DOHH2 (cell line): Measurements from ENCODE around the gene CYP4F2.

Experiments
- H3F3A ChIP-seq: fragments of 200-600 bp; sonication (generic), shearing (Covaris generic); 2 replicates; pipeline ENCODE4 v1.6.0; 2016; ENCODE audit warnings: antibody characterized with exemption, mild to moderate bottlenecking; ENCODE audit not compliant: control insufficient read depth, insufficient read depth
- H3K27ac ChIP-seq: fragments of 200-600 bp; sonication (generic); 2 replicates; pipeline ENCODE4 v1.5.1; 2014; ENCODE audit warnings: low read depth, mild to moderate bottlenecking, low read length, moderate library complexity
- H3K27me3 ChIP-seq: fragments of 200-600 bp; sonication (generic); 2 replicates; pipeline ENCODE4 v1.6.1; 2014; ENCODE audit warnings: mild to moderate bottlenecking, low read length, mixed read lengths; ENCODE audit not compliant: control insufficient read depth
- H3K36me3 ChIP-seq: fragments of 200-600 bp; sonication (generic); 2 replicates; pipeline ENCODE4 v1.6.1; 2014; ENCODE audit warnings: mild to moderate bottlenecking, low read length, moderate library complexity, mixed read lengths; ENCODE audit not compliant: control insufficient read depth
- H3K4me1 ChIP-seq: fragments of 200-600 bp; sonication (generic); 2 replicates; pipeline ENCODE4 v1.6.1; 2014; ENCODE audit warnings: mild to moderate bottlenecking, low read length, mixed read lengths; ENCODE audit not compliant: control insufficient read depth
- H3K4me2 ChIP-seq: fragments of 200-600 bp; sonication (generic); 2 replicates; pipeline ENCODE4 v1.6.0; 2014; ENCODE audit warnings: mild to moderate bottlenecking, low read length, moderate library complexity
- H3K4me3 ChIP-seq: fragments of 200-600 bp; sonication (generic); 2 replicates; pipeline ENCODE4 v1.5.1; 2014; ENCODE audit warnings: mild to moderate bottlenecking, low read length, mixed read lengths
- H3K79me2 ChIP-seq: fragments of 200-600 bp; sonication (generic); 2 replicates; pipeline ENCODE4 v1.6.1; 2014; ENCODE audit warnings: mild to moderate bottlenecking, low read length, mixed read lengths; ENCODE audit not compliant: control insufficient read depth
- H3K9me2 ChIP-seq: fragments of 200-600 bp; sonication (generic); replicated peaks from 2 replicates; pipeline ENCODE4 v1.6.1; 2014; ENCODE audit warnings: mild to moderate bottlenecking, low read length, mixed read lengths; ENCODE audit not compliant: control insufficient read depth
- H3K9me3 ChIP-seq: fragments of 200-600 bp; sonication (generic); 2 replicates; pipeline ENCODE4 v1.6.1; 2014; ENCODE audit warnings: antibody characterized with exemption, low read length, mixed read lengths; ENCODE audit not compliant: control insufficient read depth, insufficient read depth
- H4K20me1 ChIP-seq: fragments of 200-600 bp; sonication (generic); 2 replicates; pipeline ENCODE4 v1.6.0; 2014; ENCODE audit warnings: low read depth, mild to moderate bottlenecking, antibody characterized with exemption, low read length, moderate library complexity; ENCODE audit not compliant: control insufficient read depth, insufficient read depth
- CTCF ChIP-seq: fragments of 200-600 bp; sonication (generic); IDR thresholded peaks from one replicate; pipeline ENCODE4 v1.5.1; 2014; ENCODE audit warnings: antibody characterized with exemption, mild to moderate bottlenecking, low read depth, low read length; ENCODE audit not compliant: poor library complexity, severe bottlenecking
- EZH2phosphoT487 ChIP-seq: fragments of 200-600 bp; sonication (generic); IDR thresholded peaks from 2 replicates; pipeline ENCODE4 v1.6.1; 2017; ENCODE audit warnings: borderline replicate concordance, mild to moderate bottlenecking, antibody characterized with exemption, low read length, moderate library complexity, mixed read lengths

The CYP4F2 gene

GRCh38 chr19:15928321-15928720 is 30.4 kb upstream of the CYP4F2 start:
- no peaks in the 10 kb centered on the region for H3K79me2 ChIP-seq
- H3K9me3 ChIP-seq, result no peaks in the 10 kb centered on the region
- TF ChIP-seq CTCF, result no peak
- no peak overlapping the region for H3K4me2 ChIP-seq
- no peaks in the 10 kb centered on the region for H4K20me1 ChIP-seq
- H3K27ac ChIP-seq, result no peak overlapping the region
- no peaks in the 10 kb centered on the region for H3K4me1 ChIP-seq
- no peak overlapping the region for H3K4me3 ChIP-seq
- H3K36me3 ChIP-seq, result no peaks in the 10 kb centered on the region
- H3F3A ChIP-seq, result no peaks in the 10 kb centered on the region
- H3K27me3 ChIP-seq, result 0 out of 2 replicates have a peak, but pooled peaks cover 2% of the 10 kb centered on the region
- no peaks in the 10 kb centered on the region for H3K9me2 ChIP-seq

GRCh38 chr19:15926484-15926883 is 28.6 kb upstream of the CYP4F2 start:
- no peaks in the 10 kb centered on the region for H4K20me1 ChIP-seq
- no peak overlapping the region for H3K4me3 ChIP-seq
- H3K4me2 ChIP-seq, result no peak overlapping the region
- no peaks in the 10 kb centered on the region for H3K9me3 ChIP-seq
- no peaks in the 10 kb centered on the region for H3K4me1 ChIP-seq
- H3K27me3 ChIP-seq, result 0 out of 2 replicates have a peak, but pooled peaks cover 2% of the 10 kb centered on the region
- H3K27ac ChIP-seq, result no peak overlapping the region
- TF ChIP-seq EZH2phosphoT487 (no peak), CTCF (no peak)
- no peaks in the 10 kb centered on the region for H3K36me3 ChIP-seq
- H3F3A ChIP-seq, result no peaks in the 10 kb centered on the region
- no peaks in the 10 kb centered on the region for H3K79me2 ChIP-seq
- no peaks in the 10 kb centered on the region for H3K9me2 ChIP-seq

GRCh38 chr19:15923702-15924101 is 25.8 kb upstream of the CYP4F2 start:
- H3K79me2 ChIP-seq, result no peaks in the 10 kb centered on the region
- H3K9me3 ChIP-seq, result no peaks in the 10 kb centered on the region
- H3K4me1 ChIP-seq, result no peaks in the 10 kb centered on the region
- H3K4me3 ChIP-seq, result no peak overlapping the region
- no peak overlapping the region for H3K27ac ChIP-seq
- no peaks in the 10 kb centered on the region for H3K9me2 ChIP-seq
- H3K4me2 ChIP-seq, result no peak overlapping the region
- TF ChIP-seq EZH2phosphoT487, result no peak
- TF ChIP-seq CTCF, result no peak
- no peaks in the 10 kb centered on the region for H3K36me3 ChIP-seq
- H4K20me1 ChIP-seq, result no peaks in the 10 kb centered on the region
- no peaks in the 10 kb centered on the region for H3F3A ChIP-seq
- H3K27me3 ChIP-seq, result 0 out of 2 replicates have a peak, but pooled peaks cover 2% of the 10 kb centered on the region

GRCh38 chr19:15922021-15922420 is 24.1 kb upstream of the CYP4F2 start:
- no peak overlapping the region for H3K4me2 ChIP-seq
- H3F3A ChIP-seq, result no peaks in the 10 kb centered on the region
- H4K20me1 ChIP-seq, result no peaks in the 10 kb centered on the region
- no peaks in the 10 kb centered on the region for H3K9me2 ChIP-seq
- 0 out of 2 replicates have a peak, but pooled peaks cover 2% of the 10 kb centered on the region for H3K27me3 ChIP-seq
- no peak overlapping the region for H3K27ac ChIP-seq
- no peaks in the 10 kb centered on the region for H3K79me2 ChIP-seq
- H3K4me3 ChIP-seq, result no peak overlapping the region
- no peaks in the 10 kb centered on the region for H3K36me3 ChIP-seq
- TF ChIP-seq CTCF (no peak), EZH2phosphoT487 (no peak)
- no peaks in the 10 kb centered on the region for H3K9me3 ChIP-seq
- peaks cover 5% of the 10 kb centered on the region; the same call in 1 of the 2 replicates for H3K4me1 ChIP-seq
